Natural killer cell (primary cell): ENCODE results near the gene TCF7. TPM values are rescaled to one million over a fixed set of nuclear protein-coding genes. Genes with fewer than 3 reads are reported as not detected.

ENCODE experiments used
- ATAC-seq, 3 donors: fragments of 150-1000 bp in 2 of 3; fragments of 200-7000 bp in 1 of 3; cut with Tn5 transposase; 1 replicate in 1 of 3; 2 replicates in 2 of 3; pipeline ENCODE4 v1.10.0; 2021; ENCODE audit warnings: mild to moderate bottlenecking in 2 of 3, moderate library complexity in 2 of 3
- DNase-seq, 2 donors: peaks; one replicate each; pipeline versions ENCODE4 v3.0.0 to v3.0.0-alpha.2; 2013 to 2021; ENCODE audit warnings: mixed read lengths in 1 of 2
- H3K27ac ChIP-seq: one replicate; pipeline ENCODE4 v1.5.1; 2013; ENCODE audit warnings: mild to moderate bottlenecking, low read length
- H3K27me3 ChIP-seq: one replicate; pipeline ENCODE4 v1.6.1; 2013; ENCODE audit warnings: low read length; ENCODE audit not compliant: control insufficient read depth, insufficient read depth
- H3K36me3 ChIP-seq: one replicate; pipeline ENCODE4 v1.6.1; 2013; ENCODE audit warnings: low read length; ENCODE audit not compliant: control insufficient read depth, insufficient read depth
- H3K4me1 ChIP-seq: one replicate; pipeline ENCODE4 v1.6.1; 2013; ENCODE audit warnings: low read length; ENCODE audit not compliant: control insufficient read depth, insufficient read depth
- H3K4me3 ChIP-seq: one replicate; pipeline ENCODE4 v1.5.1; 2013; ENCODE audit warnings: low read length
- H3K9me3 ChIP-seq: one replicate; pipeline ENCODE4 v1.6.1; 2013; ENCODE audit warnings: low read length; ENCODE audit not compliant: control insufficient read depth, insufficient read depth
- H3K27ac Mint-ChIP-seq, 2 donors: one replicate each; pipeline ENCODE4 v1.8.0; 2022; ENCODE audit warnings: mild to moderate bottlenecking in 2 of 2, mixed read lengths in 2 of 2, moderate library complexity in 1 of 2
- H3K27me3 Mint-ChIP-seq, 2 donors: one replicate each; pipeline ENCODE4 v1.8.0; 2022; ENCODE audit warnings: low read depth in 2 of 2, mixed read lengths in 2 of 2
- H3K36me3 Mint-ChIP-seq: one replicate; pipeline ENCODE4 v1.8.0; 2022; ENCODE audit warnings: mixed read lengths
- H3K4me1 Mint-ChIP-seq, 2 donors: one replicate each; pipeline ENCODE4 v1.8.0; 2022; ENCODE audit warnings: mixed read lengths in 2 of 2
- H3K4me3 Mint-ChIP-seq: one replicate; pipeline ENCODE4 v1.8.0; 2022; ENCODE audit warnings: mild to moderate bottlenecking, moderate library complexity, mixed read lengths
- H3K9me3 Mint-ChIP-seq, 2 donors: one replicate each; pipeline ENCODE4 v1.8.0; 2022; ENCODE audit warnings: mixed read lengths in 2 of 2
- CTCF ChIP-seq: fragments of 200-600 bp; IDR thresholded peaks from one replicate; pipeline ENCODE4 v1.8.0; 2022; ENCODE audit warnings: antibody characterized with exemption
- WGBS: methylation state at CpG from one replicate; pipeline ENCODE4 v1.1.7; 2013; ENCODE audit warnings: missing lambda C conversion rate; ENCODE audit not compliant: insufficient coverage; 5-methylcytosine and 5-hydroxymethylcytosine counted together
- intact Hi-C: fragments of 100-400 bp; cut with micrococcal nuclease; formaldehyde crosslinking; loops from one replicate; pipeline ENCODE4 v1.14.2; 2022
- total RNA-seq, 4 donors: library from RNA; stranded (reverse); fragments of 120-200 nt in 1 of 4; gene quantifications; one replicate each; pipeline versions ENCODE4 v1.2.3 to v1.2.4, GENCODE V29; 2013 to 2022

TCF7 gene
- total RNA-seq, 3 donors from 2014 or later (not counting 1 experiment from before 2014, with no cell fraction given): 97.7 to 203 (median 158) TPM

DNA sequence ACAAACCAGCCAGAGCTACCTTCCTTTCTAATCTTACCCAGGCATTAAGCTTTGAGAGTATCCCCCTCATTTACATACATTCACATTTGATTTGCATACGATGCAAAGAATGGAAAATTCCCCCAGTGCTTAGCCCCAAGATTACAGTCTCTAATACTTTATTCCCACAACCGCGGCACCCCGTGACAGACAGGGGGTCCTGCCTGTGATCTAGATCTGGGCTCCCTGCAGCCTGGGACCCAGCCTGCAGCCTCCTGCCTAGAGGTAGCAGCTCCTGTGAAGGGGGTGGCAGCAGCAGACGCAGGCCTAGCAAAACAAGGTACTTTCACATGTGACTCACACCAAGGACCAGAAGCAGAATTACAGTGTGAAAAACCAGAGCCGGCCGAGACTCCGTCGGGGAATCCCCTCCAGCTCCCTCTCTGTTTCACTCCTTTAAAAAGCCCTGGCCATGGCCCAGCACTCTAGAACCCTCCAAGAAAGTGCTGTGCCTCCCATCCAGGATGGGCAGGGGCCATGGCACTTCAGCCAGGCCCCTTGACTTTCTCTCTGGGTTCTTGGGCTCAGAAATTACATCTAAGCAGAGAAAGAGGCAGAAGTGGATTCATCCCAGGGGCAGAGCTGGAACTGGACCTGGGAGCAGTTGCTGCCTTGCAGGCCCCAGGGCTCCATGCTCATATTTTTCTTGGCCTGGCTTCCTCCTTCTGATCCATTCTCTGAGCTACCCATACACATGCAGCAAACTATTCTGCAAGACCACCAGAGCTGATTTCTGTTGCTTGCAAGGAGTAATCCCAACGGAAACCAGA is 14.0 kb upstream of the TCF7 start:
- ATAC-seq (peak; percentile 85 to 92 (median 92)), DNase-seq (peak; percentile 69 to 94)
- peaks cover 71% of the 10 kb centered on the region for H3K4me1 ChIP-seq
- H3K36me3 ChIP-seq: no peaks in the 10 kb centered on the region
- intact Hi-C loops: loop anchor here (1.0 to 5.0 kb wide), 4 partner anchors 14 to 63 kb away; partner anchors contain the start of gene TCF7
- H3K4me3 ChIP-seq: no peak overlapping the region
- Mint-ChIP-seq H3K27ac (peak overlapping the region; percentile 82 to 87), H3K4me3 (peak overlapping the region; percentile 41), H3K27me3 (no peaks in the 10 kb centered on the region), H3K4me1 (peaks cover 18 to 40% of the 10 kb centered on the region in 2 donors), H3K36me3 (no peaks in the 10 kb centered on the region), H3K9me3 (no peaks in the 10 kb centered on the region)
- no peaks in the 10 kb centered on the region for H3K9me3 ChIP-seq
- 22% methylated on average over 10 of the region's 10 CpGs for WGBS
- peak overlapping the region; percentile 89 for H3K27ac ChIP-seq
- H3K27me3 ChIP-seq: no peaks in the 10 kb centered on the region
- no peak for TF ChIP-seq CTCF

GRCh38 chr5:134101686-134102439 is 12.6 kb upstream of the TCF7 start:
- H3K4me3 ChIP-seq: no peak overlapping the region
- H3K9me3 Mint-ChIP-seq: no peaks in the 10 kb centered on the region
- H3K4me1 Mint-ChIP-seq: peaks cover 19 to 42% of the 10 kb centered on the region in 2 donors
- no peaks in the 10 kb centered on the region for H3K27me3 ChIP-seq
- ATAC-seq (peak; percentile 55 to 71 (median 60)), DNase-seq (peak; percentile 81 to 84)
- H3K27ac Mint-ChIP-seq: peak overlapping the region; percentile 82 to 87
- no peaks in the 10 kb centered on the region for H3K36me3 ChIP-seq
- no peak overlapping the region for H3K4me3 Mint-ChIP-seq
- peaks cover 81% of the 10 kb centered on the region for H3K4me1 ChIP-seq
- no peak overlapping the region for H3K27ac ChIP-seq
- TF ChIP-seq CTCF: peak; percentile 92
- WGBS: 27% methylated on average over 16 of the region's 20 CpGs
- intact Hi-C loops: loop anchor here (1.0 to 5.0 kb wide), 4 partner anchors 13 to 65 kb away; partner anchors contain the start of gene TCF7
- H3K27me3 Mint-ChIP-seq: no peaks in the 10 kb centered on the region
- no peaks in the 10 kb centered on the region for H3K36me3 Mint-ChIP-seq
- H3K9me3 ChIP-seq: no peaks in the 10 kb centered on the region

DNA sequence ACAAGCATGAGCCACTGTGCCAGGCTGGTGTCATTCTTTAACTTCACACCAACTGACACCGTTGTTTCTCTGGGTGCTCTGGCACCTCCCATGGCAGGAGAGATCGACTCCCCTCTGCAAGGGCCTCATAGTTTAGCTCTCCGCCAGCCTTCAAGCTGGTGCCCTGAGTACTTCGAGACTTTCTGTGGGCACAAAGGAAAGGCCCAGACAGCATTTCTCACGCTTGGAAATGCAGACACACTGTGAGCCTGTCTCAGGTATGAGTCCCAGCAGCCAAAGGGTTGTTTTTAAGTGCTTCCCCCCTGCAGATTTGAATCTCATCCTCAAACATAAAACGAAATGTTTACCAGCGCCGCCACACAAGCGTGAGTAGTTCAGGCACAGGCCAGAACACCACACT is 11.1 kb upstream of the TCF7 start:
- Histone ChIP-seq H3K4me1 (peaks cover 93% of the 10 kb centered on the region), H3K36me3 (no peaks in the 10 kb centered on the region), H3K27me3 (no peaks in the 10 kb centered on the region), H3K27ac (no peak overlapping the region), H3K9me3 (no peaks in the 10 kb centered on the region), H3K4me3 (no peak overlapping the region)
- Mint-ChIP-seq H3K4me3 (no peak overlapping the region), H3K27me3 (no peaks in the 10 kb centered on the region), H3K9me3 (no peaks in the 10 kb centered on the region), H3K4me1 (peaks cover 30 to 47% of the 10 kb centered on the region in 2 donors), H3K36me3 (no peaks in the 10 kb centered on the region), H3K27ac (peak overlapping the region in 1 of 2 donors; percentile 18)
- ATAC-seq: no peak
- WGBS: 74% methylated on average over 9 of the region's 9 CpGs
- intact Hi-C loops: loop anchor here (5.0 kb wide), 1 partner anchor 66 kb away; no protein-coding TSS in a partner anchor
- no peak for TF ChIP-seq CTCF
- DNase-seq: peak in 1 of 2 donors; percentile 79
